H1 (cell line): ENCODE results near the gene ZFYVE21. TPM values are rescaled to one million over a fixed set of nuclear protein-coding genes. Genes with fewer than 3 reads are reported as not detected.

ENCODE experiments used
- CTCF ChIA-PET: fragments of 300-600 bp; sonication (Branson Sonifier 250); formaldehyde crosslinking; loops from one replicate; lab custom pipeline; 2021; ENCODE audit not compliant: partially characterized antibody; lab: Charles Lee
- POLR2A ChIA-PET: fragments of 300-600 bp; sonication (Branson Sonifier 250); formaldehyde crosslinking; loops from one replicate; lab custom pipeline; 2021; ENCODE audit warnings: inconsistent platforms; ENCODE audit not compliant: partially characterized antibody; lab: Charles Lee
- DNase-seq, 2 experiments: peaks; one replicate each; pipeline versions ENCODE4 v3.0.0 to v3.0.0-alpha.2; 2010 to 2022; ENCODE audit warnings: low spot score in 2 of 2, low read depth in 1 of 2, mixed read lengths in 1 of 2
- FAIRE-seq: peaks from 2 replicates; lab custom pipeline; 2011; peaks lifted over from hg19 to GRCh38; lab: Jason Lieb, UNC
- H2AFZ ChIP-seq: 2 replicates; pipeline ENCODE4 v1.8.1; 2012; ENCODE audit warnings: low read length, inconsistent platforms
- H2AK5ac ChIP-seq: 2 replicates; pipeline ENCODE4 v1.6.1; 2013; ENCODE audit warnings: low read depth, low read length
- H2BK120ac ChIP-seq: replicated peaks from 2 replicates; pipeline ENCODE3; 2013; ENCODE audit warnings: low read depth, low read length, inconsistent platforms
- H2BK12ac ChIP-seq: 2 replicates; pipeline ENCODE4 v1.6.1; 2013; ENCODE audit warnings: low read depth, low read length
- H2BK15ac ChIP-seq: 2 replicates; pipeline ENCODE4 v1.6.1; 2013; ENCODE audit warnings: low read length
- H2BK20ac ChIP-seq: 2 replicates; pipeline ENCODE4 v1.6.1; 2013; ENCODE audit warnings: low read length
- H2BK5ac ChIP-seq: 2 replicates; pipeline ENCODE4 v1.6.1; 2013; ENCODE audit warnings: low read depth, low read length
- H3K14ac ChIP-seq: 2 replicates; pipeline ENCODE4 v1.6.1; 2013; ENCODE audit warnings: inconsistent platforms; ENCODE audit not compliant: insufficient read length
- H3K18ac ChIP-seq: 2 replicates; pipeline ENCODE4 v1.6.1; 2013; ENCODE audit warnings: low read length; ENCODE audit errors: extremely low read depth
- H3K23ac ChIP-seq: 2 replicates; pipeline ENCODE4 v1.6.1; 2013; ENCODE audit warnings: inconsistent platforms; ENCODE audit not compliant: insufficient read length
- H3K23me2 ChIP-seq: 2 replicates; pipeline ENCODE4 v1.6.1; 2013; ENCODE audit warnings: low read depth, low read length
- H3K27ac ChIP-seq: 2 replicates; pipeline ENCODE4 v1.6.1; 2011; ENCODE audit warnings: low read depth, low read length, inconsistent platforms
- H3K27me3 ChIP-seq, 4 experiments: replicated peaks in 1 of 4; 1 replicate in 1 of 4; 2 replicates in 3 of 4; pipeline versions ENCODE4 v1.6.1 to v1.8.1; 2011 to 2013; ENCODE audit warnings: low read length in 3 of 4, mild to moderate bottlenecking in 3 of 4, inconsistent platforms in 2 of 4, mixed read lengths in 2 of 4, moderate library complexity in 1 of 4; ENCODE audit not compliant: control insufficient read depth in 3 of 4, insufficient read depth in 3 of 4; ENCODE audit errors: extremely low read depth in 1 of 4
- H3K36me3 ChIP-seq, 4 experiments: 2 replicates each; pipeline versions ENCODE4 v1.6.1 to v1.8.1; 2011 to 2013; ENCODE audit warnings: mild to moderate bottlenecking in 4 of 4, low read length in 3 of 4, moderate library complexity in 2 of 4, control low read depth in 1 of 4, inconsistent platforms in 1 of 4; ENCODE audit not compliant: insufficient read depth in 4 of 4, control insufficient read depth in 2 of 4
- H3K4ac ChIP-seq: replicated peaks from 2 replicates; pipeline ENCODE3; 2013; ENCODE audit warnings: low read length, low read depth, mixed read lengths, inconsistent platforms; ENCODE audit not compliant: insufficient read length
- H3K4me1 ChIP-seq, 4 experiments: replicated peaks in 1 of 4; 1 replicate in 1 of 4; 2 replicates in 3 of 4; pipeline versions ENCODE4 v1.6.1 to v1.8.1; 2011 to 2013; ENCODE audit warnings: low read length in 3 of 4, inconsistent platforms in 2 of 4, mixed read lengths in 1 of 4; ENCODE audit not compliant: insufficient read depth in 4 of 4, control insufficient read depth in 3 of 4
- H3K4me2 ChIP-seq, 2 experiments: 2 replicates each; pipeline versions ENCODE4 v1.6.1 to v1.8.1; 2011 to 2013; ENCODE audit warnings: low read depth in 2 of 2, low read length in 2 of 2, control low read depth in 1 of 2, inconsistent platforms in 1 of 2, mild to moderate bottlenecking in 1 of 2; ENCODE audit not compliant: insufficient read depth in 1 of 2
- H3K4me3 ChIP-seq, 4 experiments: fragments of 200-600, 300-600 bp in 1 of 4; sonication (generic), shearing (Covaris generic), sonication (Bioruptor Twin) in 1 of 4; 2 replicates each; pipeline versions ENCODE4 v1.5.1 to v1.8.1; 2011 to 2016; ENCODE audit warnings: low read length in 4 of 4, low read depth in 3 of 4, control low read depth in 2 of 4, inconsistent platforms in 2 of 4, mild to moderate bottlenecking in 2 of 4, mixed read lengths in 1 of 4, moderate library complexity in 1 of 4; ENCODE audit not compliant: insufficient read depth in 2 of 4; ENCODE audit errors: extremely low read depth in 1 of 4
- H3K56ac ChIP-seq: replicated peaks from 2 replicates; pipeline ENCODE3; 2013; ENCODE audit warnings: low read depth, mild to moderate bottlenecking, mixed read lengths, low read length, inconsistent platforms; ENCODE audit not compliant: insufficient read length
- H3K79me1 ChIP-seq: 2 replicates; pipeline ENCODE4 v1.6.1; 2013; ENCODE audit warnings: low read depth, low read length, control low read depth
- H3K79me2 ChIP-seq, 2 experiments: 2 replicates each; pipeline versions ENCODE4 v1.6.1 to v1.8.1; 2012 to 2013; ENCODE audit warnings: low read length in 2 of 2, mild to moderate bottlenecking in 2 of 2, inconsistent platforms in 1 of 2; ENCODE audit not compliant: insufficient read depth in 2 of 2, control insufficient read depth in 1 of 2
- H3K9ac ChIP-seq, 4 experiments: replicated peaks in 1 of 4; 1 replicate in 1 of 4; 2 replicates in 3 of 4; pipeline versions ENCODE4 v1.6.1 to v1.8.1; 2011 to 2013; ENCODE audit warnings: low read depth in 3 of 4, low read length in 3 of 4, control low read depth in 2 of 4, mild to moderate bottlenecking in 2 of 4, moderate library complexity in 2 of 4, inconsistent platforms in 1 of 4; ENCODE audit errors: extremely low read depth in 1 of 4
- H3K9me3 ChIP-seq, 2 experiments: 2 replicates each; pipeline versions ENCODE4 v1.6.1 to v1.8.1; 2012 to 2013; ENCODE audit warnings: mild to moderate bottlenecking in 2 of 2, moderate library complexity in 2 of 2, control low read depth in 1 of 2, inconsistent platforms in 1 of 2, low read depth in 1 of 2, low read length in 1 of 2, mixed read lengths in 1 of 2; ENCODE audit not compliant: insufficient read depth in 2 of 2
- H4K20me1 ChIP-seq, 2 experiments: replicated peaks in 1 of 2; 2 replicates each; pipeline versions ENCODE3 to v1.8.1; 2011 to 2013; ENCODE audit warnings: inconsistent platforms in 2 of 2, low read length in 2 of 2, mild to moderate bottlenecking in 1 of 2; ENCODE audit not compliant: insufficient read depth in 2 of 2, control insufficient read depth in 1 of 2
- H4K5ac ChIP-seq: 2 replicates; pipeline ENCODE4 v1.6.1; 2013; ENCODE audit warnings: low read length, low read depth, mixed read lengths, inconsistent platforms; ENCODE audit not compliant: insufficient read length
- H4K8ac ChIP-seq: 2 replicates; pipeline ENCODE4 v1.8.0; 2013; ENCODE audit warnings: mild to moderate bottlenecking, moderate library complexity, low read length, inconsistent platforms; ENCODE audit not compliant: insufficient read depth; ENCODE audit errors: extremely low read depth
- H4K91ac ChIP-seq: replicated peaks from 2 replicates; pipeline ENCODE3; 2013; ENCODE audit warnings: low read length, mixed read lengths, inconsistent platforms; ENCODE audit not compliant: insufficient read length
- FOSL1 ChIP-seq: IDR thresholded peaks from 2 replicates; pipeline ENCODE4 v1.6.1; 2011; ENCODE audit warnings: mild to moderate bottlenecking, low read depth, low read length, moderate library complexity; ENCODE audit not compliant: insufficient read depth
- HDAC6 ChIP-seq: IDR thresholded peaks from one replicate; pipeline ENCODE4 v1.7.1; 2012; ENCODE audit warnings: low read depth, mild to moderate bottlenecking, inconsistent platforms, low read length, moderate library complexity
- PHF8 ChIP-seq: fragments of 200-600 bp; sonication (generic); conservative IDR thresholded peaks from 2 replicates; pipeline ENCODE4 v1.7.1; 2012; ENCODE audit warnings: low read depth, mild to moderate bottlenecking, inconsistent platforms, low read length, moderate library complexity
- POLR2AphosphoS5 ChIP-seq: IDR thresholded peaks from 2 replicates; pipeline ENCODE4 v1.6.1; 2011; ENCODE audit warnings: low read depth, low read length
- SIRT6 ChIP-seq: IDR thresholded peaks from one replicate; pipeline ENCODE4 v1.7.1; 2012; ENCODE audit warnings: low read length, inconsistent platforms
- SIX5 ChIP-seq: IDR thresholded peaks from 2 replicates; pipeline ENCODE4 v1.6.1; 2011; ENCODE audit warnings: mild to moderate bottlenecking, low read depth, low read length
- TBP ChIP-seq: IDR thresholded peaks from 2 replicates; pipeline ENCODE4 v1.6.1; 2011; ENCODE audit warnings: low read depth, low read length, improper control_type of control experiment
- WGBS, 2 experiments: shearing (Covaris generic) in 1 of 2; methylation state at CpG; one replicate each; pipeline versions ENCODE4 v1.1.6 to v1.1.7; 2013 to 2015; ENCODE audit warnings: low lambda C conversion rate in 2 of 2, mixed read lengths in 2 of 2, inconsistent platforms in 1 of 2, low coverage in 1 of 2, missing lambda C conversion rate in 1 of 2; ENCODE audit not compliant: insufficient replicate concordance in 2 of 2, insufficient coverage in 1 of 2, insufficient read length in 1 of 2; ENCODE audit errors: extremely low coverage in 1 of 2, missing lambda C conversion rate in 1 of 2; 5-methylcytosine and 5-hydroxymethylcytosine counted together
- polyA plus RNA-seq, 7 experiments: library from polyadenylated mRNA; depleted of rRNA in 3 of 7; stranded (reverse) in 5 of 7; unstranded in 2 of 7; fragments of >200 nt in 5 of 7; fragments of 200-250 nt in 2 of 7; gene quantifications; 1 replicate in 5 of 7; 2 replicates in 1 of 7; 4 replicates in 1 of 7; pipeline versions ENCODE4 v1.2.1 to v1.2.3, GENCODE V29; 2011 to 2013; ENCODE audit warnings: missing spikeins in 2 of 7, mixed read lengths in 2 of 7
- total RNA-seq: library from RNA; stranded (reverse); fragmentation: NEBNext Ultra II Directional; extraction: Animal tissue kit (Norgen Biotek cat#: 25700); gene quantifications from 2 replicates; pipeline ENCODE4 v1.2.1, GENCODE V29; 2021
- TF ChIP-seq, protein P1 (sequence below): IDR thresholded peaks from 2 replicates; pipeline ENCODE4 v1.6.1; 2011; ENCODE audit warnings: low read length, improper control_type of control experiment

ZFYVE21 gene
- total and polyA plus RNA-seq, 2 of the 8 experiments (the other 6 are each of a cell fraction or from before 2014, with no cell fraction given), result 53.4 to 127 TPM

DNA sequence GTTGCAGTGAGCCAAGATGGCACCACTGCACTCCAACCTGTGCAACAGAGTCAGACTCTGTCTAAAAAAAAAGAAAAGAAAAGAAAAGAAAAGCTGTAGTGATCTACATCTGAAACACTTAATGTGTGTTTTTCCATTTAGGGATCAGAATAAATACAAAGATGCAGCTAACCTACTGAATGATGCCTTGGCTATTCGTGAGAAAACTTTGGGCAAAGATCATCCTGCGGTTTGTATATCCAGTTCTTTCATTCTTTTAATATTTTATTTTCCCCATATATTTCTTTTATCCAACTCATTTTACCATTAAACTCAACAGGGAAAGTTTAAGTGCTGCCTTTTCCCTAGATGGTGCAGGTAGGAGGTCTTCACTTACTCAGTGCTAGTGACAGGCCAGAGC, 46.2 kb upstream of the ZFYVE21 start:
- H2BK15ac ChIP-seq, result no peak overlapping the region
- no peaks in the 10 kb centered on the region for H3K23me2 ChIP-seq
- H3K79me2 ChIP-seq, result no peaks in the 10 kb centered on the region
- H2BK12ac ChIP-seq, result no peak overlapping the region
- no peaks in the 10 kb centered on the region for H3K79me1 ChIP-seq
- no peak overlapping the region for H3K4ac ChIP-seq
- H3K9ac ChIP-seq, result no peak overlapping the region
- no peak overlapping the region for H3K4me3 ChIP-seq
- ChIA-PET CTCF (interaction anchor here (3.5 kb wide), 1 partner anchor 11 kb away, joined by 13 read pairs; no protein-coding TSS in a partner anchor), POLR2A (no interaction called here)
- no peak overlapping the region for H3K27ac ChIP-seq
- H3K4me1 ChIP-seq, result no peaks in the 10 kb centered on the region
- WGBS, 2 experiments, result 84% methylated on average over 2 of the region's 2 CpGs; no CpG with 5 or more reads in 1 of the 2 experiments
- no peak for TF ChIP-seq HDAC6
- no peak for TF ChIP-seq PHF8
- TF ChIP-seq SIX5, result no peak
- TF ChIP-seq, protein P1, sequence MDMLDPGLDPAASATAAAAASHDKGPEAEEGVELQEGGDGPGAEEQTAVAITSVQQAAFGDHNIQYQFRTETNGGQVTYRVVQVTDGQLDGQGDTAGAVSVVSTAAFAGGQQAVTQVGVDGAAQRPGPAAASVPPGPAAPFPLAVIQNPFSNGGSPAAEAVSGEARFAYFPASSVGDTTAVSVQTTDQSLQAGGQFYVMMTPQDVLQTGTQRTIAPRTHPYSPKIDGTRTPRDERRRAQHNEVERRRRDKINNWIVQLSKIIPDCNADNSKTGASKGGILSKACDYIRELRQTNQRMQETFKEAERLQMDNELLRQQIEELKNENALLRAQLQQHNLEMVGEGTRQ, result no peak
- no peak for TF ChIP-seq POLR2AphosphoS5
- no peak for TF ChIP-seq SIRT6
- TF ChIP-seq TBP, result no peak
- TF ChIP-seq FOSL1, result no peak
- no peak overlapping the region for H3K56ac ChIP-seq
- no peaks in the 10 kb centered on the region for H3K9me3 ChIP-seq
- H4K8ac ChIP-seq, result no peak overlapping the region
- DNase-seq (no peak), FAIRE-seq (no peak)
- no peak overlapping the region for H2BK20ac ChIP-seq
- H2AFZ ChIP-seq, result no peak overlapping the region
- no peak overlapping the region for H2AK5ac ChIP-seq
- H3K14ac ChIP-seq, result no peak overlapping the region
- no peaks in the 10 kb centered on the region for H3K27me3 ChIP-seq
- no peak overlapping the region for H3K23ac ChIP-seq
- no peak overlapping the region for H3K18ac ChIP-seq
- no peak overlapping the region for H4K5ac ChIP-seq
- H2BK5ac ChIP-seq, result no peak overlapping the region
- no peak overlapping the region for H2BK120ac ChIP-seq
- H3K4me2 ChIP-seq, result no peak overlapping the region
- peaks cover 0 to 5% of the 10 kb centered on the region in 2 experiments for H4K20me1 ChIP-seq
- no peak overlapping the region for H4K91ac ChIP-seq
- H3K36me3 ChIP-seq, result peaks cover 29 to 63% (median 48%) of the 10 kb centered on the region in 4 experiments
